ENCODE measurements around the gene TPX2.

Gene TPX2

GRCh38 chr20:31713312-31714273 is 25.5 kb upstream of the TPX2 start:
- Histone ChIP-seq H3K9me3 (ENCODE audit: control insufficient read depth, low read length) (no peaks in the 10 kb centered on the region), H3K4me3 (ENCODE audit: insufficient read depth, low read depth, low read length) (no peak overlapping the region), H3K27me3 (ENCODE audit: control insufficient read depth, insufficient read depth, low read length, poor library complexity, severe bottlenecking) (no peaks in the 10 kb centered on the region), H3K4me1 (ENCODE audit: control insufficient read depth, insufficient read depth, low read length) (peaks cover 28% of the 10 kb centered on the region), H3K36me3 (ENCODE audit: control insufficient read depth, insufficient read depth, low read length) (peaks cover 7% of the 10 kb centered on the region), H3K27ac (ENCODE audit: insufficient read depth, low read depth, low read length, poor library complexity, severe bottlenecking) (peak overlapping the region; percentile 89)
- 62 to 70% methylated on average over 7 to 8 of the region's 9 CpGs for WGBS, 2 experiments

GRCh38 chr20:31715766-31716165 is 23.3 kb upstream of the TPX2 start:
- H3K36me3 ChIP-seq (ENCODE audit: control insufficient read depth, insufficient read depth, low read length), result peaks cover 11% of the 10 kb centered on the region
- no peaks in the 10 kb centered on the region for H3K27me3 ChIP-seq (ENCODE audit: control insufficient read depth, insufficient read depth, low read length, poor library complexity, severe bottlenecking)
- H3K9me3 ChIP-seq (ENCODE audit: control insufficient read depth, low read length), result no peaks in the 10 kb centered on the region
- 61 to 62% methylated on average over 3 of the region's 3 CpGs for WGBS, 2 experiments
- peaks cover 36% of the 10 kb centered on the region for H3K4me1 ChIP-seq (ENCODE audit: control insufficient read depth, insufficient read depth, low read length)
- H3K4me3 ChIP-seq (ENCODE audit: insufficient read depth, low read depth, low read length), result no peak overlapping the region
- no peak overlapping the region for H3K27ac ChIP-seq (ENCODE audit: insufficient read depth, low read depth, low read length, poor library complexity, severe bottlenecking)

DNA sequence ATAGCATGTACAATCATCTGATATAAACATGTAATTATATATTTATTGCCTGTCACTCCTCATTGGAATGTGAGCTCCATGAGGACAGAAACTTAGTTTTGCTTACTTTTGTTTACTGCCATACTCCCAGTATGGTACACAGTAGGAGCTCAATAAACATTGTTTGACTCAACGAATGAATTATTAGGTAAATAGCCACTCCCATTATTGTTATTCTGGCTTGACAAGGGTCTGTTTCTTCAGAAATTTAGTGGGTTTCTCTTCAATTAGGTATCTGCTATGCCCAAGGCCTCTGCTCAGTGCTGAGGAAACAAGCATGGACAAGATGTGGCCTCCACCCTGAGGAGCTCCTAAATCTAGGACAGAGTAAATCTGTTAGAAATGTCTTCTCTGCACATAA is 22.7 kb upstream of the TPX2 start:
- Histone ChIP-seq H3K27ac (ENCODE audit: insufficient read depth, low read depth, low read length, poor library complexity, severe bottlenecking) (no peak overlapping the region), H3K4me1 (ENCODE audit: control insufficient read depth, insufficient read depth, low read length) (peaks cover 42% of the 10 kb centered on the region), H3K4me3 (ENCODE audit: insufficient read depth, low read depth, low read length) (no peak overlapping the region)

DNA sequence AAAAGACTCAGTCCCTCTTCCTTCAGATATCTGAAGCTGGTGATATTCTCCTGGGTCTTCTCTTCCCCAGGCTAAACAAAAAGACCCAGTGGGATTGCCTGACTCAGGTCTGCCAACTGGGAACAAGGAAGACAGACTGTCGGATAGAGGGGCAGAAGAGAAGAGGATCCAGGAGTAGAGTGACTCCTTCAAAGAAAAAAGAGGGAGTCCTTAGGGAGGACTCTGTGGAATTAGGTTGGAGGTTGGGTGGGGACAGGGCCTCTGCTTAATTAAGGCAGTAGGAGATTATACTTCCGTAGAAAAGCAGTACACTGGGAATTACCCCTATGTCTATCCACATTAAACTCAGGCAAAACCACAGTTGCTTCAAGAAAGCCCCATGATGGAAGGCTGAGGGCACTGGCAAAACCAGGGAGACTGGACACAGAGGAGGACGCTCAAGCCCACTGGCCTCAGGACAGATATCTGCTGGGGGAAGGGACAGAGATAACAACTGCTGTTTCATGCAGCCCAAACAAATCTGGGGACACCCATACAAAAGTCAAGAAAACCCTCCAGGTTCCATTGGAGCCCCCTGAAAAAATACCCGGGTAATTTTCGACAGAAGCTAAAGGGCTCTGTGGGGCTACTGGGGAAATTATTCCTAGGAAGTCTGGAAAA is 22.1 kb upstream of the TPX2 start:
- Histone ChIP-seq H3K4me3 (ENCODE audit: insufficient read depth, low read depth, low read length) (no peak overlapping the region), H3K36me3 (ENCODE audit: control insufficient read depth, insufficient read depth, low read length) (peaks cover 6% of the 10 kb centered on the region)

More for the DNA sequence above, 22.7 kb upstream of the TPX2 start:
- peaks cover 8% of the 10 kb centered on the region for H3K36me3 ChIP-seq (ENCODE audit: control insufficient read depth, insufficient read depth, low read length)
- H3K9me3 ChIP-seq (ENCODE audit: control insufficient read depth, low read length), result no peaks in the 10 kb centered on the region
- H3K27me3 ChIP-seq (ENCODE audit: control insufficient read depth, insufficient read depth, low read length, poor library complexity, severe bottlenecking), result no peaks in the 10 kb centered on the region
- WGBS, 2 experiments, result 88 to 100% methylated on average over 1 of the region's 1 CpG

DNA sequence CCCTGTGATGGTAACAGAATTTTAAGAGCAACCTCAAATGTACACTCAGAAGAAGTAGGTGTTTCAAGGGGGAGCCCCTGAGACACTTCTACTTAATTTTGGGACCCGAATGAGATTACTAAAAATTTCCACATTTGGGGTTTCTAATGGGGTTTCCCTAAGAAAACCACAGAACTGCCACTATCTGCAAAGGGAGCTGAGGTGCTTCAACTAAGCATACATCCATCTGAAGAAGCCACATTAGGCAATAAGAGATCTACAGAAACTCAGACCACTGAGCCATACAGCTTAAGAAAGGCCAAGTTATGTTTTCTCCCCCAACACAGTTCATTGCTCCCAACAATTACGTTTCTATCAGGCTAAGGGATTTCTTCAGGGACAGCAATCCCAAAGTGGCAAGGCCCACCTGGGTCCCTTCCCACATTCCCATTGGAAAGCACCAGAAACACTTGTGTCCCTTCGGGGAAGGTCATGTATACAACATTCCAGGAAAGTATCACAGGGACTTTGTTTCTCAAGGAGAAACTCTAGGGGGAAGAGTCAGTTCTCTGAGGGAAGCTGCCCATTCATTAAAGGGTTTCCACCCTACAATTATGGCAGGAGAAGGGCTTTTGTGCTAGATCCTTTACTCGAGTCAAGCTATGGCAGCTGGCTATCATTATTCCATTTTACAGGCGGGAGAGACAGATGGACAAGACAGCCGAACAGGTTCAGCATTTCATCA is 21.4 kb upstream of the TPX2 start:
- 92 to 93% methylated on average over 6 of the region's 6 CpGs for WGBS, 2 experiments
- Histone ChIP-seq H3K4me3 (ENCODE audit: insufficient read depth, low read depth, low read length) (no peak overlapping the region), H3K27ac (ENCODE audit: insufficient read depth, low read depth, low read length, poor library complexity, severe bottlenecking) (no peak overlapping the region), H3K27me3 (ENCODE audit: control insufficient read depth, insufficient read depth, low read length, poor library complexity, severe bottlenecking) (no peaks in the 10 kb centered on the region), H3K4me1 (ENCODE audit: control insufficient read depth, insufficient read depth, low read length) (peaks cover 35% of the 10 kb centered on the region), H3K36me3 (ENCODE audit: control insufficient read depth, insufficient read depth, low read length) (peaks cover 6% of the 10 kb centered on the region), H3K9me3 (ENCODE audit: control insufficient read depth, low read length) (no peaks in the 10 kb centered on the region)

More for the DNA sequence above, 22.1 kb upstream of the TPX2 start:
- Histone ChIP-seq H3K27me3 (ENCODE audit: control insufficient read depth, insufficient read depth, low read length, poor library complexity, severe bottlenecking) (no peaks in the 10 kb centered on the region), H3K9me3 (ENCODE audit: control insufficient read depth, low read length) (no peaks in the 10 kb centered on the region), H3K27ac (ENCODE audit: insufficient read depth, low read depth, low read length, poor library complexity, severe bottlenecking) (no peak overlapping the region), H3K4me1 (ENCODE audit: control insufficient read depth, insufficient read depth, low read length) (peaks cover 42% of the 10 kb centered on the region)
- WGBS, 2 experiments, result 85 to 87% methylated on average over 5 of the region's 5 CpGs

DNA sequence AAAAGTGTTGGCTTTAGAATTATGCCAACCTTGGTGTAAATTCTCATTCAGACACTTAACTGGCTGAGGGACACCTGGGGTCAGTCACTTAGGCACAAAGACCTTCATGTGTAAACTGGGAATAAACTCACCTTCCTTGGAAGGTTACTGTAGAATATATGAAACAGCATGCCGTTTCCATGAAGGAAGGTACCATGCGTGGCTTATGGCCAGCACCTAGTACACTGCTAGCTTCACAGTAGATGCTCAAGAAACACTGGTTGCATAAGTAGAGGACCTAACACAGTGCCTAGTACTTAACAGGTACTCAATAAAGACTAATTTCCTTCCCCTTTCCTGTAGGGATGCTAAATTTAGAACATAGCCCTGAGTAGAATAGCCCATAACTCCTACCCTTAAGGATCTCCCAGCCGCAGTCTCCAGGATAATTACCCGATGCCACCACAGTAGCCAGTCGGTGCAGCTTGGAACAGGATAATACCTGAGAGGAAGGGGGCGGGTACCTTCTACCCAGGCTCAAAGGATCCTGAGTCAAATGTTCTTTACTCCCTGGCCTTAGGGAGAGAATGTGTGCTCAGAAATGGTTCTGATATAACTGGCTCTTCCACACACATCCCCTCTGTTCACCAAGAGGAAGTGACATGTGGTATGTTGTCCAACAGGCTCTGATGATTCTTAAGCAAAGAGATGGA is 20.0 kb upstream of the TPX2 start:
- no peak overlapping the region for H3K4me3 ChIP-seq (ENCODE audit: insufficient read depth, low read depth, low read length)
- no peaks in the 10 kb centered on the region for H3K27me3 ChIP-seq (ENCODE audit: control insufficient read depth, insufficient read depth, low read length, poor library complexity, severe bottlenecking)
- WGBS, 2 experiments, result 91 to 94% methylated on average over 6 of the region's 6 CpGs
- H3K27ac ChIP-seq (ENCODE audit: insufficient read depth, low read depth, low read length, poor library complexity, severe bottlenecking), result no peak overlapping the region
- H3K9me3 ChIP-seq (ENCODE audit: control insufficient read depth, low read length), result no peaks in the 10 kb centered on the region
- H3K36me3 ChIP-seq (ENCODE audit: control insufficient read depth, insufficient read depth, low read length), result peaks cover 6% of the 10 kb centered on the region
- peaks cover 23% of the 10 kb centered on the region for H3K4me1 ChIP-seq (ENCODE audit: control insufficient read depth, insufficient read depth, low read length)

- Histone ChIP-seq H3K27me3 (ENCODE audit: control insufficient read depth, insufficient read depth, low read length, poor library complexity, severe bottlenecking) (no peaks in the 10 kb centered on the region), H3K27ac (ENCODE audit: insufficient read depth, low read depth, low read length, poor library complexity, severe bottlenecking) (no peak overlapping the region), H3K4me1 (ENCODE audit: control insufficient read depth, insufficient read depth, low read length) (peaks cover 23% of the 10 kb centered on the region), H3K4me3 (ENCODE audit: insufficient read depth, low read depth, low read length) (peak overlapping the region; percentile 22), H3K36me3 (ENCODE audit: control insufficient read depth, insufficient read depth, low read length) (peaks cover 6% of the 10 kb centered on the region), H3K9me3 (ENCODE audit: control insufficient read depth, low read length) (no peaks in the 10 kb centered on the region)
- WGBS, 2 experiments, result 36 to 43% methylated on average over 2 of the region's 2 CpGs
These were observed 19.2 kb upstream of the TPX2 start for GRCh38 chr20:31719644-31720485.

- H3K27me3 ChIP-seq (ENCODE audit: control insufficient read depth, insufficient read depth, low read length, poor library complexity, severe bottlenecking), result no peaks in the 10 kb centered on the region
- peaks cover 6% of the 10 kb centered on the region for H3K36me3 ChIP-seq (ENCODE audit: control insufficient read depth, insufficient read depth, low read length)
- 41 to 54% methylated on average over 7 of the region's 7 CpGs for WGBS, 2 experiments
- peak overlapping the region; percentile 22 for H3K4me3 ChIP-seq (ENCODE audit: insufficient read depth, low read depth, low read length)
- H3K4me1 ChIP-seq (ENCODE audit: control insufficient read depth, insufficient read depth, low read length), result peaks cover 23% of the 10 kb centered on the region
- no peaks in the 10 kb centered on the region for H3K9me3 ChIP-seq (ENCODE audit: control insufficient read depth, low read length)
- peak overlapping the region; percentile 31 for H3K27ac ChIP-seq (ENCODE audit: insufficient read depth, low read depth, low read length, poor library complexity, severe bottlenecking)
These were observed 18.3 kb upstream of the TPX2 start for GRCh38 chr20:31720486-31721407.
